ENCODE results near the gene RBM4B.
A peak's percentile ranks its signal among the peaks of the same experiment; 100 is the strongest.

Gene RBM4B

DNA sequence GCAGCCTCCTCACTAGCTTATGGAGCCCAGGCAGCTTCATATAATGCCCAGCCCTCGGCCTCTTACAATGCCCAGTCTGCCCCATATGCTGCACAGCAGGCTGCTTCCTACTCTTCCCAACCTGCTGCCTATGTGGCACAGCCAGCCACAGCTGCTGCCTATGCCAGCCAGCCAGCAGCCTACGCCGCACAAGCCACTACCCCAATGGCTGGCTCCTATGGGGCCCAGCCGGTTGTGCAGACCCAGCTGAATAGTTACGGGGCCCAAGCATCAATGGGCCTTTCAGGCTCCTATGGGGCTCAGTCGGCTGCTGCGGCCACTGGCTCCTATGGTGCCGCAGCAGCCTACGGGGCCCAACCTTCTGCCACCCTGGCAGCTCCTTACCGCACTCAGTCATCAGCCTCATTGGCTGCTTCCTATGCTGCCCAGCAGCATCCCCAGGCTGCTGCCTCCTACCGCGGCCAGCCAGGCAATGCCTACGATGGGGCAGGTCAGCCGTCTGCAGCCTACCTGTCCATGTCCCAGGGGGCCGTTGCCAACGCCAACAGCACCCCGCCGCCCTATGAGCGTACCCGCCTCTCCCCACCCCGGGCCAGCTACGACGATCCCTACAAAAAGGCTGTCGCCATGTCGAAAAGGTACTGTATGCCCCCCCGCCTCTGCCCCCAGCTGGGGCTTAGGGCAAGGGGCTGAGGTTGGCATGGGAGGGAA, 52.5 kb downstream of the RBM4B start:
- H3K4me1 ChIP-seq (ENCODE audit: insufficient read depth, low read length), result peaks cover 14% of the 10 kb centered on the region
- no peak overlapping the region for H3K27ac ChIP-seq (ENCODE audit: low read depth, low read length)
- WGBS, result 96% methylated on average over 26 of the region's 26 CpGs
- H3K4me3 ChIP-seq (ENCODE audit: low read length), result no peak overlapping the region
- no peak overlapping the region for H3K9ac ChIP-seq (ENCODE audit: low read depth, low read length)
- no peaks in the 10 kb centered on the region for H3K9me3 ChIP-seq (ENCODE audit: insufficient read depth, low read depth, low read length)
- H3K36me3 ChIP-seq (ENCODE audit: insufficient read depth, low read length), result peaks cover 98% of the 10 kb centered on the region
- H3K27me3 ChIP-seq (ENCODE audit: insufficient read depth, low read length), result no peaks in the 10 kb centered on the region

DNA sequence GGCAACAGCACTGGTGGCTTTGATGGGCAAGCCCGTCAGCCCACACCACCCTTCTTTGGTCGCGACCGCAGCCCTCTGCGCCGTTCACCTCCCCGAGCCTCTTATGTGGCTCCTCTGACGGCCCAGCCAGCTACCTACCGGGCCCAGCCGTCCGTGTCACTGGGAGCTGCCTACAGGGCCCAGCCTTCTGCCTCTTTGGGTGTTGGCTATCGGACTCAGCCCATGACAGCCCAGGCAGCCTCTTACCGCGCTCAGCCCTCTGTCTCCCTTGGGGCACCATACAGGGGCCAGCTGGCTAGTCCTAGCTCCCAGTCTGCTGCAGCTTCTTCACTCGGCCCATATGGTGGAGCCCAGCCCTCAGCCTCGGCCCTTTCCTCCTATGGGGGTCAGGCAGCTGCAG, 53.2 kb downstream of the RBM4B start:
- 95% methylated on average over 16 of the region's 16 CpGs for whole genome bisulfite sequencing
- Histone ChIP-seq H3K36me3 (ENCODE audit: insufficient read depth, low read length) (peaks cover 95% of the 10 kb centered on the region), H3K27me3 (ENCODE audit: insufficient read depth, low read length) (no peaks in the 10 kb centered on the region), H3K9ac (ENCODE audit: low read depth, low read length) (no peak overlapping the region), H3K9me3 (ENCODE audit: insufficient read depth, low read depth, low read length) (no peaks in the 10 kb centered on the region), H3K27ac (ENCODE audit: low read depth, low read length) (no peak overlapping the region), H3K4me1 (ENCODE audit: insufficient read depth, low read length) (peaks cover 17% of the 10 kb centered on the region), H3K4me3 (ENCODE audit: low read length) (no peak overlapping the region)

DNA sequence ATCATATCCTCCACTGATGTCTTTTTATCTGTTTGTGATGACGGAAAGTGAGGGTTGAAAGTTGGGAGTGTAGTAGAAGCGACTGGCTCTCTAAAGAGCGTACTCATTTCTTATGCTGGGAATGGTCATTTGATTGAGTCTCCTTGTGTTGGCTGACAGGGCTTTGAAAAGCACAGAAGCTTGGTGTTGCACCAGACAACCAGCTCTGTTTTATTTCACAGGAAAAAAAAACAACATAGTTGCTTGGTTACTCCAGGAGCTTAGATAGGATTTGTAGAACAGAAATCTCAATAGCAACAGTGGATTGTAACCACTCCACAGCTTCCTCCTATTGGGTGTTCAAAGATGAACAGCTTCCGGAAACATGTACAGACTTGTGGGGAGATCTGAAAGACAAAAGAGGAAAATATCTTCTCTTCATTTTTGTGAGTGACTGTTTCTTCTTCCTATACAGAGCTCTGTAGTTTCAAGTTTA, 58.6 kb downstream of the RBM4B start:
- H3K4me1 ChIP-seq (ENCODE audit: insufficient read depth, low read length), result peaks cover 32% of the 10 kb centered on the region
- H3K36me3 ChIP-seq (ENCODE audit: insufficient read depth, low read length), result peaks cover 60% of the 10 kb centered on the region
- H3K27ac ChIP-seq (ENCODE audit: low read depth, low read length), result no peak overlapping the region

DNA sequence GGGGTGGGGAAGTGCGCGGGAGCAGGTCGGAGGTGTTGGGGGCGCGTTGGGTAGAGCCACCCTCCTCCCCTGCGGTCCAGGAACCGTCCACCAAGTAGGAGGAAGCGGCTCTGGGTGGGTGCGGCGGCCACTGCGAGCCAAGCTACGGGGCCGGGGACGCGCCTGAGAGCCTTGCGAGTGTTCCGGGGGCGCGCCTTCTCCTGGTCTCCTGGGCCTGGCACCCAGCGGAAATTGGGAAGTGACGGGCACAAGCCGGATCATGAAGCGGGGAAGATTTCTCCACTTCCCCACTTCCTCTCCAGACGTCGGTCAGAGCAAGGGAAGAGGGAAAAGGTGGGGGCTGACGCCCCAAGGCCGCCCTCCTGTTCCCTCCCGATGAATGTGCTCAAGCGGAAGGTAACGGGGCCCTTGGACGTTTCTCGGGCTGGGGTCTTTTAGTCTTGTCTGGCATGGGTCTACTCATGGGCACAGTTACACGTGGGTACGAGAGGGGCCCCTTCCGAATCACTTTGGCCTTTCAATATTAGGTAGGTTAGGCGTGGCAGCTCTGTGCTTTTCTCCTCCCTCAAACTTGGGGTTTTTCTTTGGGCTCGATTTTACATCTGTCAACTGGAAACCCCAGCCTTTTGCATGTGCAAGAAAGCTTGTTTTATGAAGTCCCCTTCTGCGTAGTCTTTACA, 60.4 kb downstream of the RBM4B start:
- Histone ChIP-seq H3K27me3 (ENCODE audit: insufficient read depth, low read length) (no peaks in the 10 kb centered on the region), H3K4me3 (ENCODE audit: low read length) (peak overlapping the region; percentile 68), H3K4me1 (ENCODE audit: insufficient read depth, low read length) (peaks cover 32% of the 10 kb centered on the region), H3K9ac (ENCODE audit: low read depth, low read length) (peak overlapping the region; percentile 88), H3K36me3 (ENCODE audit: insufficient read depth, low read length) (peaks cover 41% of the 10 kb centered on the region), H3K27ac (ENCODE audit: low read depth, low read length) (peak overlapping the region; percentile 94), H3K9me3 (ENCODE audit: insufficient read depth, low read depth, low read length) (no peaks in the 10 kb centered on the region)
- WGBS, result 1% methylated on average over 37 of the region's 38 CpGs

More for the DNA sequence above, 58.6 kb downstream of the RBM4B start:
- Histone ChIP-seq H3K27me3 (ENCODE audit: insufficient read depth, low read length) (no peaks in the 10 kb centered on the region), H3K9me3 (ENCODE audit: insufficient read depth, low read depth, low read length) (no peaks in the 10 kb centered on the region), H3K9ac (ENCODE audit: low read depth, low read length) (peak overlapping the region; percentile 88; the same call in 1 of the 2 replicates), H3K4me3 (ENCODE audit: low read length) (peak overlapping the region; percentile 68)
- WGBS, result 91% methylated on average over 3 of the region's 4 CpGs

DNA sequence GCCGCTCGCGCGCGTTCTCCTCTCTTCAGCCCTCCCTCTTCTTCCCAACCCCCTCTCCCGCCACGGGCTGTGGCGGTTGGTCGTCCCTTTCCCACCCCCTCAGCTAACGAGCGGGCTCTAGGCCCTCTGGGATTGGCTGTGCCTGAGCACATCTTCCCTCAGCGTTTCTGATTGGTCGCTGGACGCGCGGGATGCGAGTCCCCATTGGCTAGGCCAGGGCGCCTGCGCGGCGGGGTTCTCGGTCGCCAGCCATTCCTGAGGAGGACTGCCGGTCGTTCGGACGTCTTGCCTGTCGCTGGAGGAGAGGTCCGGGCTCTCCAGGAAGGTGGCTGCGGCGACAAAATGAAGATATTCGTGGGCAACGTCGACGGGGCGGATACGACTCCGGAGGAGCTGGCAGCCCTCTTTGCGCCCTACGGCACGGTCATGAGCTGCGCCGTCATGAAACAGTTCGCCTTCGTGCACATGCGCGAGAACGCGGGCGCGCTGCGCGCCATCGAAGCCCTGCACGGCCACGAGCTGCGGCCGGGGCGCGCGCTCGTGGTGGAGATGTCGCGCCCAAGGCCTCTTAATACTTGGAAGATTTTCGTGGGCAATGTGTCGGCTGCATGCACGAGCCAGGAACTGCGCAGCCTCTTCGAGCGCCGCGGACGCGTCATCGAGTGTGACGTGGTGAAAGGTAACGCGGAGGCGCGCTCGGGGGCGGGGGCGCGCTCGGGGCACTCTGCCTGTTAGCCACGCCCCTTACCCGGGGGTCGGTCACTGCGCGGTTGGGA, 61.1 kb downstream of the RBM4B start, which contains the start of gene RBM14:
Gene RBM14 (plus strand): TSS at position 252 of the 776 bp plus-strand sequence. CDS start 91 bp downstream, at position 343.
- under 1% methylated on average over 90 of the region's 90 CpGs for WGBS
- Histone ChIP-seq H3K9ac (ENCODE audit: low read depth, low read length) (peak within 1 kb of the TSS; percentile 89), H3K9me3 (ENCODE audit: insufficient read depth, low read depth, low read length) (no peaks in the 10 kb centered on the region), H3K27me3 (ENCODE audit: insufficient read depth, low read length) (no peaks in the 10 kb centered on the region), H3K4me1 (ENCODE audit: insufficient read depth, low read length) (peaks cover 29% of the 10 kb centered on the region), H3K4me3 (ENCODE audit: low read length) (peak within 1 kb of the TSS; percentile 68), H3K27ac (ENCODE audit: low read depth, low read length) (peak within 1 kb of the TSS; percentile 94), H3K36me3 (ENCODE audit: insufficient read depth, low read length) (peaks cover 34% of the 10 kb centered on the region)
